ENCODE data around the gene DCHS2. TPM values are rescaled to one million over a fixed set of nuclear protein-coding genes. Genes with fewer than 3 reads are reported as not detected.

DCHS2 gene
- total and polyA plus RNA-seq, 2 of the 8 experiments (the other 6 are each of a cell fraction or from before 2014, with no cell fraction given) = 0.54 to 2.6 TPM

DNA sequence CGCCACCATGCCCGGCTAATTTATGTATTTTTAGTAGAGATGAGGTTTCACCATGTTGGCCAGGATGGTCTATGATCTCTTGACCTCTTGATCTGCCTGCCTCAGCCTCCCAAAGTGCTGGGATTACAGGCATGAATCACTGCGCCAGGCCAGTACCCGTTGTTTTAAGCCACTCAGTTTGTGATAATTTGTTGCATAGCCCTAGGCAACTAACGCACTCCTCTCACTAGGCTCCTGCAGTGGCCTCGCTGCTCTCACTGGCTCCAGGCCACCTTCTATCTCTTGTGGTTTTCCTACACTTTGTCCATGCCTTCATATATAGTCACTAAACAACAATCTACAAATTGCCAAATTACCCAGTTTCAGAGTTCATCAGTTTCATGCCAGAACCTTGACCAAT is 58.1 kb downstream of the DCHS2 start (continued):
- TF ChIP-seq, protein P1, sequence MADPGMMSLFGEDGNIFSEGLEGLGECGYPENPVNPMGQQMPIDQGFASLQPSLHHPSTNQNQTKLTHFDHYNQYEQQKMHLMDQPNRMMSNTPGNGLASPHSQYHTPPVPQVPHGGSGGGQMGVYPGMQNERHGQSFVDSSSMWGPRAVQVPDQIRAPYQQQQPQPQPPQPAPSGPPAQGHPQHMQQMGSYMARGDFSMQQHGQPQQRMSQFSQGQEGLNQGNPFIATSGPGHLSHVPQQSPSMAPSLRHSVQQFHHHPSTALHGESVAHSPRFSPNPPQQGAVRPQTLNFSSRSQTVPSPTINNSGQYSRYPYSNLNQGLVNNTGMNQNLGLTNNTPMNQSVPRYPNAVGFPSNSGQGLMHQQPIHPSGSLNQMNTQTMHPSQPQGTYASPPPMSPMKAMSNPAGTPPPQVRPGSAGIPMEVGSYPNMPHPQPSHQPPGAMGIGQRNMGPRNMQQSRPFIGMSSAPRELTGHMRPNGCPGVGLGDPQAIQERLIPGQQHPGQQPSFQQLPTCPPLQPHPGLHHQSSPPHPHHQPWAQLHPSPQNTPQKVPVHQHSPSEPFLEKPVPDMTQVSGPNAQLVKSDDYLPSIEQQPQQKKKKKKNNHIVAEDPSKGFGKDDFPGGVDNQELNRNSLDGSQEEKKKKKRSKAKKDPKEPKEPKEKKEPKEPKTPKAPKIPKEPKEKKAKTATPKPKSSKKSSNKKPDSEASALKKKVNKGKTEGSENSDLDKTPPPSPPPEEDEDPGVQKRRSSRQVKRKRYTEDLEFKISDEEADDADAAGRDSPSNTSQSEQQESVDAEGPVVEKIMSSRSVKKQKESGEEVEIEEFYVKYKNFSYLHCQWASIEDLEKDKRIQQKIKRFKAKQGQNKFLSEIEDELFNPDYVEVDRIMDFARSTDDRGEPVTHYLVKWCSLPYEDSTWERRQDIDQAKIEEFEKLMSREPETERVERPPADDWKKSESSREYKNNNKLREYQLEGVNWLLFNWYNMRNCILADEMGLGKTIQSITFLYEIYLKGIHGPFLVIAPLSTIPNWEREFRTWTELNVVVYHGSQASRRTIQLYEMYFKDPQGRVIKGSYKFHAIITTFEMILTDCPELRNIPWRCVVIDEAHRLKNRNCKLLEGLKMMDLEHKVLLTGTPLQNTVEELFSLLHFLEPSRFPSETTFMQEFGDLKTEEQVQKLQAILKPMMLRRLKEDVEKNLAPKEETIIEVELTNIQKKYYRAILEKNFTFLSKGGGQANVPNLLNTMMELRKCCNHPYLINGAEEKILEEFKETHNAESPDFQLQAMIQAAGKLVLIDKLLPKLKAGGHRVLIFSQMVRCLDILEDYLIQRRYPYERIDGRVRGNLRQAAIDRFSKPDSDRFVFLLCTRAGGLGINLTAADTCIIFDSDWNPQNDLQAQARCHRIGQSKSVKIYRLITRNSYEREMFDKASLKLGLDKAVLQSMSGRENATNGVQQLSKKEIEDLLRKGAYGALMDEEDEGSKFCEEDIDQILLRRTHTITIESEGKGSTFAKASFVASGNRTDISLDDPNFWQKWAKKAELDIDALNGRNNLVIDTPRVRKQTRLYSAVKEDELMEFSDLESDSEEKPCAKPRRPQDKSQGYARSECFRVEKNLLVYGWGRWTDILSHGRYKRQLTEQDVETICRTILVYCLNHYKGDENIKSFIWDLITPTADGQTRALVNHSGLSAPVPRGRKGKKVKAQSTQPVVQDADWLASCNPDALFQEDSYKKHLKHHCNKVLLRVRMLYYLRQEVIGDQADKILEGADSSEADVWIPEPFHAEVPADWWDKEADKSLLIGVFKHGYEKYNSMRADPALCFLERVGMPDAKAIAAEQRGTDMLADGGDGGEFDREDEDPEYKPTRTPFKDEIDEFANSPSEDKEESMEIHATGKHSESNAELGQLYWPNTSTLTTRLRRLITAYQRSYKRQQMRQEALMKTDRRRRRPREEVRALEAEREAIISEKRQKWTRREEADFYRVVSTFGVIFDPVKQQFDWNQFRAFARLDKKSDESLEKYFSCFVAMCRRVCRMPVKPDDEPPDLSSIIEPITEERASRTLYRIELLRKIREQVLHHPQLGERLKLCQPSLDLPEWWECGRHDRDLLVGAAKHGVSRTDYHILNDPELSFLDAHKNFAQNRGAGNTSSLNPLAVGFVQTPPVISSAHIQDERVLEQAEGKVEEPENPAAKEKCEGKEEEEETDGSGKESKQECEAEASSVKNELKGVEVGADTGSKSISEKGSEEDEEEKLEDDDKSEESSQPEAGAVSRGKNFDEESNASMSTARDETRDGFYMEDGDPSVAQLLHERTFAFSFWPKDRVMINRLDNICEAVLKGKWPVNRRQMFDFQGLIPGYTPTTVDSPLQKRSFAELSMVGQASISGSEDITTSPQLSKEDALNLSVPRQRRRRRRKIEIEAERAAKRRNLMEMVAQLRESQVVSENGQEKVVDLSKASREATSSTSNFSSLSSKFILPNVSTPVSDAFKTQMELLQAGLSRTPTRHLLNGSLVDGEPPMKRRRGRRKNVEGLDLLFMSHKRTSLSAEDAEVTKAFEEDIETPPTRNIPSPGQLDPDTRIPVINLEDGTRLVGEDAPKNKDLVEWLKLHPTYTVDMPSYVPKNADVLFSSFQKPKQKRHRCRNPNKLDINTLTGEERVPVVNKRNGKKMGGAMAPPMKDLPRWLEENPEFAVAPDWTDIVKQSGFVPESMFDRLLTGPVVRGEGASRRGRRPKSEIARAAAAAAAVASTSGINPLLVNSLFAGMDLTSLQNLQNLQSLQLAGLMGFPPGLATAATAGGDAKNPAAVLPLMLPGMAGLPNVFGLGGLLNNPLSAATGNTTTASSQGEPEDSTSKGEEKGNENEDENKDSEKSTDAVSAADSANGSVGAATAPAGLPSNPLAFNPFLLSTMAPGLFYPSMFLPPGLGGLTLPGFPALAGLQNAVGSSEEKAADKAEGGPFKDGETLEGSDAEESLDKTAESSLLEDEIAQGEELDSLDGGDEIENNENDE (IDR thresholded peaks at IDR 0.05; ENCODE audit: insufficient replicate concordance, low read length) = no peak
- TF ChIP-seq, protein P2, sequence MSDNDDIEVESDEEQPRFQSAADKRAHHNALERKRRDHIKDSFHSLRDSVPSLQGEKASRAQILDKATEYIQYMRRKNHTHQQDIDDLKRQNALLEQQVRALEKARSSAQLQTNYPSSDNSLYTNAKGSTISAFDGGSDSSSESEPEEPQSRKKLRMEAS (IDR thresholded peaks at IDR 0.05) = no peak
- TF ChIP-seq ASH2L (IDR thresholded peaks at IDR 0.05; ENCODE audit: low read length) (no peak), SIRT6 (IDR thresholded peaks at IDR 0.05; ENCODE audit: low read length) (no peak)

Measured in H1 (cell line).